Cortex of kidney (tissue), 1 donor: ENCODE results near the gene MUSK.

ENCODE experiments used
- DNase-seq: peaks from one replicate; lab custom pipeline; 2025; lab: John Stamatoyannopoulos, UW

MUSK gene

GRCh38 chr9:110668570-110669167 lies at the start of gene MUSK:
MUSK (plus strand) TSS chr9:110668791; CDS start chr9:110668905, 114 bp downstream.
- no peak for DNase-seq

GRCh38 chr9:110619831-110620230 lies 48.8 kb upstream of the MUSK start:
- no peak for DNase-seq

GRCh38 chr9:110620726-110621125 lies 47.9 kb upstream of the MUSK start:
- no peak for DNase-seq

- no peak for DNase-seq
These were observed 46.2 kb upstream of the MUSK start for GRCh38 chr9:110622368-110622767.

GRCh38 chr9:110623462-110624025 lies 45.0 kb upstream of the MUSK start:
- no peak for DNase-seq

GRCh38 chr9:110626101-110626829 lies 42.3 kb upstream of the MUSK start:
- no peak for DNase-seq

- DNase-seq, result no peak
These were observed 33.0 kb upstream of the MUSK start for GRCh38 chr9:110635589-110635988.

- no peak for DNase-seq
These were observed 30.1 kb upstream of the MUSK start for GRCh38 chr9:110638381-110638954.

- DNase-seq, result no peak
These were observed 27.9 kb upstream of the MUSK start for GRCh38 chr9:110640736-110641135.

GRCh38 chr9:110641293-110641692 lies 27.3 kb upstream of the MUSK start:
- no peak for DNase-seq

GRCh38 chr9:110648696-110649095 lies 19.9 kb upstream of the MUSK start:
- DNase-seq, result no peak

GRCh38 chr9:110650261-110650660 lies 18.3 kb upstream of the MUSK start:
- DNase-seq, result no peak

- DNase-seq, result no peak
These were observed 17.6 kb upstream of the MUSK start for GRCh38 chr9:110650991-110651411.

GRCh38 chr9:110655754-110656641 lies 12.6 kb upstream of the MUSK start:
- DNase-seq, result no peak

GRCh38 chr9:110659891-110660541 lies 8.6 kb upstream of the MUSK start:
- DNase-seq, result no peak

GRCh38 chr9:110669433-110669832 lies 842 bp downstream of the MUSK start:
- no peak for DNase-seq

- DNase-seq, result no peak
These were observed 3.3 kb downstream of the MUSK start for GRCh38 chr9:110671849-110672248.

- DNase-seq, result no peak
These were observed 4.4 kb downstream of the MUSK start for GRCh38 chr9:110672873-110673510.

GRCh38 chr9:110687497-110687896 lies 18.9 kb downstream of the MUSK start:
- no peak for DNase-seq

- no peak for DNase-seq
These were observed 19.7 kb downstream of the MUSK start for GRCh38 chr9:110688329-110688728.

GRCh38 chr9:110691002-110691549 lies 22.5 kb downstream of the MUSK start:
- no peak for DNase-seq
